HG02938 (cell line): ENCODE data around the gene CCDC90B.

Experiments used
- ATAC-seq: cut with Tn5 transposase; IDR thresholded peaks from one replicate; pipeline ENCODE4 v1.9.1; 2021; ENCODE audit warnings: mild to moderate bottlenecking, moderate library complexity; ENCODE audit not compliant: unreplicated experiment

CCDC90B gene

DNA sequence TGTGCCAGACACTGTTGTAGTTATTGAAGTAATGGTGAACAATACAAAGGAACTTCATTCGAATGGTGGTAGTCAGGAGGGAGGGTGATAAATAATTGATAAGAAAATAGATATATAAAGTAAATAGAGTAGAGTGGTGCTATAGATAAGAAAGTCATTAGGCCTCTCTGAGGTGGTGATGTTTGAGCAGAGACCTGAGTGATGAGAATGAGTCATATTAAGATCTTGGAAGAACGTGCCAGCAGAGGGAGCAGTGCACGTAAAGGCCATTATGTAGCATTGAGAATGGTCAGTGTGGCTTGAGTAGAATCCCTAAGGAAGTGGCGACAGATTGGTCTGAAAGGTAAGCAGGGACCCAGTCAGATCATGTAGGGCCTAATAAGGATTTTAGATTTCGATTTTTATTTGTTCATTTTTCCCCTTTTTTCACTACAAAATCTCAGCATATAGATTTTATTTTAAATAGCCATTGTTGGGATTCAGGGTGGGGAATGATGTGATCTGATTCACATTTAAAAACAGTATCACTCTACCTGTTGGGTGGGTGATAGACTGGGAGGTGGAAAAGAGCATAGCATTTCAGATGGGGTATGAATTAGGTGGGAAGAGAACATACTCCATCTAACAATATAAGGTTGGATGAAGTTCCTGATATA, 44.7 kb downstream of the CCDC90B start:
- peak; percentile 81 for ATAC-seq

- ATAC-seq = no peak
Observed at GRCh38 chr11:83238111-83238510, 48.1 kb downstream of the CCDC90B start.

- ATAC-seq = no peak
Observed at GRCh38 chr11:83235825-83236224, 50.3 kb downstream of the CCDC90B start.

DNA sequence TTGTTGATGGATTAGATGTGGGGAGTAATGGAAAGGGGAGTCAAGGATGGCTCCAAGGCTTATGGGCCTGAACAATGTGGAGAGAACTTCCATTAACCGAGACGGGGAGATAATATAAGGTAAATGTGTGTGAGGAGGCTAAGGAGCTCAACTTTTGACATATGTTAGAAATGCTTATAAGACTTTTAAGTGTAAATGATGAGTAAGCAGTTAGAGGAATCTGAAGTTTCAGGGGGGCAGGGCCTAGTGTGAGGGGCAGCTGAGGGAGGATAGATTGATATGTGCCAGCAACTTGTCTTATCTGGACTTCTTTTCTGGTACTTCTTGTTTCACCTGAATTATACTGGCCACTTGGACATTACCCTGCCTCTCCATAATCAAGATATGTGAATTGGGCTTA, 62.7 kb downstream of the CCDC90B start:
- no peak for ATAC-seq

GRCh38 chr11:83222499-83222898, 63.7 kb downstream of the CCDC90B start:
- no peak for ATAC-seq

DNA sequence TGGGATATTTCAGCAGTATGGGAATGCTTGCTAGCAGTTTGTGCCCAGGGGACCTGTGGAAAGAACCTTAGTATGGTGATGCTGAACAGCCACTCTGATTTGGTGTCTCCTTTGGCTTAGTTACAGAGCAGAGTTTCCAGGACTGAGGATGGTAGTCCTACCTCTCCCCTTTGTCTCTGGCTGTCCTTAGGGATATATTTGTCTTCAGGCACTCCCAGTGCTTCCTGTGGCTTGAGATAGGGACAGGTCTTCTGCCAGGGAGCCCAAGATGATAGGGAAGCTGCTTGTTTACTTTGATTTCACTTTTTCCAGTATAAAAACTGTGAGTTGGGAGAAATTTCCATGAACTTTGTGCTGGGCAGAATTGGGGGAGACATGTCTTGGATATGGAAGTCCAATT, 64.5 kb downstream of the CCDC90B start:
- ATAC-seq = no peak

DNA sequence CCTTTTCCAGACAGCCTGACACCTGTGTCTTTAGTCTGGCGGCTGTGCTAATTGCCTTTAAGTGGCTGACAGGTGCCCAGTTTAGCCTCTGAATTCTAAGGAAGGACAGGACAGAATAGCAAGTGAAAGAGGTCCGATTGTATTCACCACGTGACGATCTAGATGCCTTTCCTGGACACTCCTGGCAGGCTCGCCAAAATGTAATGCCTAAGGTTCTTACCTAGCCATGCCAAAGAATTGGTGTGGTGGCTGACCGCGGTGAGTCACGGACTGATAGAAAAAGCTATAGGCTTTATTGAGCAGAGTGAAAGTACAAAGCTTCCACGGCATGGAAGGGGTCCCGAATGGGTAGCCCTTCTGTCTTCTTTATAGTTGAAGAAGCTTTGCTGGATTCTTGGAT, 65.9 kb downstream of the CCDC90B start:
- no peak for ATAC-seq

- no peak for ATAC-seq
Observed at GRCh38 chr11:83219095-83219494, 67.1 kb downstream of the CCDC90B start.
